Measurements from ENCODE around the gene EMILIN2.

Gene EMILIN2

DNA sequence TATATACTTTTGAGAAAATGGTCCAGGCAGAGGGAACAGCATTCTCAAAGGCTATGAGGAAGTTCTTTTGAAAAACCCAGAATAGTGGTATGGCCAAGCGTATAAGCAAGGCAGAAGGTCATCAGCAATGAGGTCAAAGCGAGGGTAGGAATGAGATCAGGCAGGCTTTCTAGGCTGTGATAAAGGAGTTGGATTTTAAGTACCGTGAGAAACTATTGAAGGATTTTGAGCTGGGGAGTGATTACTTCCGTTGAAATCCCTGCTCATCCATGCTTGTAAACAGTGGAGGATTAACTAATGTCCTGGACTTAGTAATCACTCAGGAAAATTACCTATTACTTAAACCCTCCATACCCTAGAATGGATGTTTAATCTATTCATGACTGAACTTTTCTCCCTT is 50.2 kb downstream of the EMILIN2 start:
- no peak for TF ChIP-seq EZH2phosphoT487 (IDR thresholded peaks at IDR 0.05; ENCODE audit: borderline replicate concordance)
- no peak for TF ChIP-seq CTCF (conservative IDR thresholded peaks at IDR 0.05; ENCODE audit: low read length)
- Histone ChIP-seq H3K9ac (ENCODE audit: low read depth, low read length, poor library complexity, severe bottlenecking) (no peak overlapping the region), H3K9me2 (replicated peaks; ENCODE audit: low read depth, low read length) (no peaks in the 10 kb centered on the region), H2AFZ (ENCODE audit: low read length) (no peak overlapping the region), H4K20me1 (ENCODE audit: insufficient read depth, low read length, poor library complexity, severe bottlenecking) (no peaks in the 10 kb centered on the region), H3K4me3 (ENCODE audit: low read length, poor library complexity, severe bottlenecking) (no peak overlapping the region), H3K79me2 (ENCODE audit: insufficient read depth, low read length) (no peaks in the 10 kb centered on the region), H3F3A (ENCODE audit: low read depth) (no peaks in the 10 kb centered on the region), H3K4me2 (ENCODE audit: low read depth, low read length, poor library complexity, severe bottlenecking) (no peak overlapping the region), H3K27me3 (ENCODE audit: insufficient read depth, low read length, poor library complexity, severe bottlenecking) (no peaks in the 10 kb centered on the region), H3K4me1 (ENCODE audit: insufficient read depth, low read length, poor library complexity, severe bottlenecking) (no peaks in the 10 kb centered on the region), H3K9me3 (ENCODE audit: insufficient read depth, low read depth, low read length) (no peaks in the 10 kb centered on the region), H3K36me3 (ENCODE audit: insufficient read depth, low read length) (no peaks in the 10 kb centered on the region)

DNA sequence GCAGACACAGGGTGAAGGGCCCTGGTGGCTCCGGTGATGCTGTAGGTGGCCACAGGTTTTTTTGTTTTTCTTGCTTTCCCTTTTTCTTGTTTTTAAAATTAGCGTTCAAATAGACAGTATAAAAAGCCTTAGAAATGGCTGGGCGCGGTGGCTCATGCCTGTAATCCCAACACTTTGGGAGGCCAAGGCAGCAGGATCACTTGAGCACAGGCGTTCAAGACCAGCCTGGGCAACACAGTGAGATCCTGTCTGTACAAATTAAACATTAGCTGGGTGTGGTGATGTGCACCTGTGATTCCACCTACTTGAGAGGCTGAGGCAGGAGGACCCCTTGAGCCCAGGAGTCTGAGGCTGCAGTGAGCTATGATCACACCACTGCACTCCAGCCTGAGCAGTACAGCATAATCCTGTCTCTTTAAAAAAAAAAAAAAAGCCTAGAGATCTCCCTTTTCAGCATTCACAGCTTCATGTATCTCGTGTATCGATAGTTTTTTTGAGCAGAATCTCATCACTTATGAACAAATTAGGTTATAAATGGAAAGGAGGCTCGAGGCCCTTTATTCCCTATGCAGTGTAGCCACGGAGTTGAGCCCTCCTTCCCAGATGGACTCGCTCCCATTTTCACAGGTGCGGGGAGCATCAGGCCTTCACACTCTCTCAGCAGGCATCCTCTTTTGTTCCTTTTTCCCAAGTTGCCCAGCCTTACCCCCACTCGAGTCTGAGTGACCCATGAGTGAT is 50.8 kb downstream of the EMILIN2 start:
- no peaks in the 10 kb centered on the region for H3K79me2 ChIP-seq (ENCODE audit: insufficient read depth, low read length)
- H3K9ac ChIP-seq (ENCODE audit: low read depth, low read length, poor library complexity, severe bottlenecking), result no peak overlapping the region
- no peaks in the 10 kb centered on the region for H3K4me1 ChIP-seq (ENCODE audit: insufficient read depth, low read length, poor library complexity, severe bottlenecking)
- H4K20me1 ChIP-seq (ENCODE audit: insufficient read depth, low read length, poor library complexity, severe bottlenecking), result no peaks in the 10 kb centered on the region
- no peaks in the 10 kb centered on the region for H3K9me2 ChIP-seq (replicated peaks; ENCODE audit: low read depth, low read length)
- no peaks in the 10 kb centered on the region for H3K36me3 ChIP-seq (ENCODE audit: insufficient read depth, low read length)
- no peaks in the 10 kb centered on the region for H3K9me3 ChIP-seq (ENCODE audit: insufficient read depth, low read depth, low read length)
- H3F3A ChIP-seq (ENCODE audit: low read depth), result no peaks in the 10 kb centered on the region
- no peak overlapping the region for H3K4me2 ChIP-seq (ENCODE audit: low read depth, low read length, poor library complexity, severe bottlenecking)
- no peaks in the 10 kb centered on the region for H3K27me3 ChIP-seq (ENCODE audit: insufficient read depth, low read length, poor library complexity, severe bottlenecking)
- H2AFZ ChIP-seq (ENCODE audit: low read length), result no peak overlapping the region
- no peak overlapping the region for H3K4me3 ChIP-seq (ENCODE audit: low read length, poor library complexity, severe bottlenecking)
- TF ChIP-seq EZH2phosphoT487 (IDR thresholded peaks at IDR 0.05; ENCODE audit: borderline replicate concordance) (no peak), CTCF (conservative IDR thresholded peaks at IDR 0.05; ENCODE audit: low read length) (no peak)

GRCh38 chr18:2898186-2898640 is 51.4 kb downstream of the EMILIN2 start:
- Histone ChIP-seq H3K9ac (ENCODE audit: low read depth, low read length, poor library complexity, severe bottlenecking) (no peak overlapping the region), H2AFZ (ENCODE audit: low read length) (no peak overlapping the region)

More at GRCh38 chr18:2898186-2898640, 51.4 kb downstream of the EMILIN2 start:
- Histone ChIP-seq H3K79me2 (ENCODE audit: insufficient read depth, low read length) (no peaks in the 10 kb centered on the region), H3K27me3 (ENCODE audit: insufficient read depth, low read length, poor library complexity, severe bottlenecking) (no peaks in the 10 kb centered on the region), H3K36me3 (ENCODE audit: insufficient read depth, low read length) (no peaks in the 10 kb centered on the region), H3K9me3 (ENCODE audit: insufficient read depth, low read depth, low read length) (no peaks in the 10 kb centered on the region), H3F3A (ENCODE audit: low read depth) (no peaks in the 10 kb centered on the region), H3K9me2 (replicated peaks; ENCODE audit: low read depth, low read length) (no peaks in the 10 kb centered on the region), H3K4me1 (ENCODE audit: insufficient read depth, low read length, poor library complexity, severe bottlenecking) (no peaks in the 10 kb centered on the region), H3K4me2 (ENCODE audit: low read depth, low read length, poor library complexity, severe bottlenecking) (no peak overlapping the region), H4K20me1 (ENCODE audit: insufficient read depth, low read length, poor library complexity, severe bottlenecking) (no peaks in the 10 kb centered on the region), H3K4me3 (ENCODE audit: low read length, poor library complexity, severe bottlenecking) (no peak overlapping the region)
- TF ChIP-seq CTCF (conservative IDR thresholded peaks at IDR 0.05; ENCODE audit: low read length), result no peak
- TF ChIP-seq EZH2phosphoT487 (IDR thresholded peaks at IDR 0.05; ENCODE audit: borderline replicate concordance), result no peak

Data from Loucy (cell line).